ENCODE results near the gene PLXNA4. TPM values are rescaled to one million over a fixed set of nuclear protein-coding genes. Genes with fewer than 3 reads are reported as not detected.

Gene PLXNA4
- total RNA-seq, 2 donors from 2014 or later, result 24.0 to 42.7 TPM

- TF ChIP-seq CTCF (conservative IDR thresholded peaks at IDR 0.05), result no peak
- DNase-seq, result no peak
- Histone ChIP-seq H3K4me1 (ENCODE audit: control insufficient read depth, insufficient read depth, low read length) (no peaks in the 10 kb centered on the region), H3K36me3 (ENCODE audit: control insufficient read depth, insufficient read depth, low read length) (peaks cover 37% of the 10 kb centered on the region), H3K4me3 (ENCODE audit: low read length) (no peak overlapping the region), H3K9me3 (ENCODE audit: control insufficient read depth, low read length) (no peaks in the 10 kb centered on the region), H3K9ac (ENCODE audit: extremely low read depth, low read length, poor library complexity, severe bottlenecking) (no peak overlapping the region), H3K27ac (ENCODE audit: low read depth, low read length) (no peak overlapping the region), H3K27me3 (ENCODE audit: control insufficient read depth, insufficient read depth, low read length, poor library complexity, severe bottlenecking) (no peaks in the 10 kb centered on the region)
- Mint-ChIP-seq H3K36me3 (ENCODE audit: low read depth) (peaks cover 40% of the 10 kb centered on the region), H3K4me3 (no peak overlapping the region), H3K4me1 (no peaks in the 10 kb centered on the region), H3K27ac (no peak overlapping the region), H3K27me3 (ENCODE audit: insufficient read depth) (no peaks in the 10 kb centered on the region), H3K9me3 (no peaks in the 10 kb centered on the region)
- 88 to 100% methylated on average over 3 to 10 of the region's 10 CpGs for WGBS, 2 experiments (ENCODE audit: insufficient coverage in 1 of 2, insufficient read length in 1 of 2)
Observed at GRCh38 chr7:132177708-132178401, 398.4 kb downstream of the PLXNA4 start.

GRCh38 chr7:132176719-132177118 is 399.6 kb downstream of the PLXNA4 start:
- peaks cover 33% of the 10 kb centered on the region for H3K36me3 Mint-ChIP-seq (ENCODE audit: low read depth)
- no peak overlapping the region for H3K4me3 Mint-ChIP-seq
- Histone ChIP-seq H3K4me1 (ENCODE audit: control insufficient read depth, insufficient read depth, low read length) (no peaks in the 10 kb centered on the region), H3K27ac (ENCODE audit: low read depth, low read length) (no peak overlapping the region), H3K4me3 (ENCODE audit: low read length) (no peak overlapping the region), H3K36me3 (ENCODE audit: control insufficient read depth, insufficient read depth, low read length) (peaks cover 31% of the 10 kb centered on the region), H3K9me3 (ENCODE audit: control insufficient read depth, low read length) (no peaks in the 10 kb centered on the region), H3K9ac (ENCODE audit: extremely low read depth, low read length, poor library complexity, severe bottlenecking) (no peak overlapping the region), H3K27me3 (ENCODE audit: control insufficient read depth, insufficient read depth, low read length, poor library complexity, severe bottlenecking) (no peaks in the 10 kb centered on the region)
- 89% methylated on average over 8 of the region's 8 CpGs for WGBS, 2 experiments (ENCODE audit: insufficient coverage in 1 of 2, insufficient read length in 1 of 2)
- no peaks in the 10 kb centered on the region for H3K27me3 Mint-ChIP-seq (ENCODE audit: insufficient read depth)
- H3K4me1 Mint-ChIP-seq, result no peaks in the 10 kb centered on the region
- no peak overlapping the region for H3K27ac Mint-ChIP-seq
- DNase-seq, result no peak
- TF ChIP-seq CTCF (conservative IDR thresholded peaks at IDR 0.05), result no peak
- H3K9me3 Mint-ChIP-seq, result no peaks in the 10 kb centered on the region

GRCh38 chr7:132171130-132171576 is 405.1 kb downstream of the PLXNA4 start:
- Mint-ChIP-seq H3K9me3 (no peaks in the 10 kb centered on the region), H3K27me3 (ENCODE audit: insufficient read depth) (no peaks in the 10 kb centered on the region), H3K36me3 (ENCODE audit: low read depth) (peaks cover 34% of the 10 kb centered on the region), H3K4me1 (no peaks in the 10 kb centered on the region), H3K27ac (no peak overlapping the region), H3K4me3 (no peak overlapping the region)
- Histone ChIP-seq H3K27ac (ENCODE audit: low read depth, low read length) (no peak overlapping the region), H3K36me3 (ENCODE audit: control insufficient read depth, insufficient read depth, low read length) (peaks cover 17% of the 10 kb centered on the region), H3K4me3 (ENCODE audit: low read length) (no peak overlapping the region), H3K9me3 (ENCODE audit: control insufficient read depth, low read length) (no peaks in the 10 kb centered on the region), H3K27me3 (ENCODE audit: control insufficient read depth, insufficient read depth, low read length, poor library complexity, severe bottlenecking) (no peaks in the 10 kb centered on the region), H3K9ac (ENCODE audit: extremely low read depth, low read length, poor library complexity, severe bottlenecking) (no peak overlapping the region), H3K4me1 (ENCODE audit: control insufficient read depth, insufficient read depth, low read length) (no peaks in the 10 kb centered on the region)
- TF ChIP-seq CTCF (conservative IDR thresholded peaks at IDR 0.05), result no peak
- 82% methylated on average over 5 of the region's 5 CpGs; no CpG with 5 or more reads in 1 of the 2 experiments for WGBS, 2 experiments (ENCODE audit: insufficient coverage in 1 of 2, insufficient read length in 1 of 2)
- DNase-seq, result no peak

Measured in endodermal cell (in vitro differentiated cells).